ENCODE data around the gene ARHGAP21.

The ARHGAP21 gene

DNA sequence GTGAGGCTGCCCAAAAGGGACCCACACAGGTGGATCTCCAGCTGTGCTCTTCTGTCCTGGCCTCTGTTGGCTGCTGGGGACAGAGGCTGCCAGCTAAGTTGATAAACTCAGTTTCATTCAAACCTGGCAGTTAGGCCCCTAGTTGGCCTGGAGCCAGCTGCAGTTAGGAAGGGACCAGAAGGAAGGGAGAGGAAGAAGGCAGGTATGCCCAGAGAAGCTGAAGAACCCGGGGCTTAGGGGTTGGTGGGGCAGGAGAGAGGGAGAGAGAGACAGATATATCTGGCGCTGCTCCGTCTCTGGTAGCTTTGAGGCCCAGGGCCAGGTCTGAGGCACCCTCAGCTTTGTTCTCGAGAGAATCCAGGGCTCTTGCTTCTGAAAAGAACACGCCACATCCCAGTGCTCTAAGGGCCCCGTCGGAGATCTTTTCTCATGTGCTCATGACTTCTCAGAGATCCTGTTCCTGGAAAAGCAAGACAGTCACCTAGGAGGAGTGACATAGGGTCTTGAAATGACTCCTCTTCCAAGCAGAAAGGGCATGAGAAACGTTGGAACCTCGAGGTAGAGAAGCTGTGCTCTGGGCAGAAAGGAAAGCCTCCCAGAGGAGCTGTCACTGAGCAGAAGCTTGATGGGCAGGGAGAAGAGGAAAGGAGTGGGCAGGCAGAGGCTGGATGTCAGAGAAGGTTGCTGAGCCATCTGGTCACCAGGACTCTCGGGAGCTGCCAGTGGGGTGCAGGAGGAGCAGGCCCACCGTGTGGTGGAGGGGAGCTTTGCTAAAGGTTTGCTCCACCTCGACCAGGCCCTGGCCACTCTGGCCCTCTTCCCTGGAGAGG, 153.6 kb downstream of the ARHGAP21 start:
- no peak for DNase-seq

DNA sequence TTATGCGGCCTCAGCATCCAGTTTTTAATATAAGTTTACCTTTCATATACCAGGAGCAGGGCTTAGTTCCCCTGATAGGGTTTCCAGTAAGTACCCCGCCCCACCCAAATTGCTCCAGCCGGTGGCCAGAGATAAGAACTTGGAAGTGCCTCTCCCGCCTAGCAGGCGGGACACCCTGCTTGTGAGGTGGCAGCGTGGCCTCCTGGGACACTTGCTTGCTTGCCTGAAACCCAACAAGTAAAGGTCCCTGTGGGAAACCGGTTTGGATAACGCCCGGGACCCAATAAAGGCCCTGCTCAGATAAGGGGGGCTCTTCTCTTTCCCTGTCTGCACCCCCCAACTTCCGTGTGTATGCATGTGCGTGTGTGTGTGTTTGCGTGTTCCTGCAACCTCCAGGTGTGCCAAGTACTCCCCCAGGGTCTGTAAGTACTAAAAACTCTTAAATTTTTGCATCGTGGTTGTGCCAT, 154.3 kb downstream of the ARHGAP21 start:
- DNase-seq: no peak

DNA sequence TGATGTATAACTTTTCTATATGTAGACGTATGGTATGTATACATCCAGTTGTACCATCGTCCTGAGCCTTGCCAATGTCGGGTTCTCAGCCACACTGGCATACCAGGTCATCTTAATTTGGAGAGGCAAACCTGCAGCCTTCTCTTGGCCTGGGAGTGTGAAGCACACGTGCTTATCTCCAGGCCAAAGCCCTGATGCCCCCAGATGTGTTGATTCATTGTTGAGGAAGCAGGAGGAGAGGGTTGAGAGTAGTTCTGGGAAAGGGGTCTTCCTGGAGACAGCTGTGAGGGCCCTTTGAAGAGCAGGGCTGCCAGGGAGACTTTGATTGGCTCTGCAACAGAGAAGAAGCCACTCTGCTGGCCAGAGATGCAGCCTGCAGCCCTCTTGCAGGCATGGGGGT, 155.6 kb downstream of the ARHGAP21 start:
- DNase-seq: no peak

DNA sequence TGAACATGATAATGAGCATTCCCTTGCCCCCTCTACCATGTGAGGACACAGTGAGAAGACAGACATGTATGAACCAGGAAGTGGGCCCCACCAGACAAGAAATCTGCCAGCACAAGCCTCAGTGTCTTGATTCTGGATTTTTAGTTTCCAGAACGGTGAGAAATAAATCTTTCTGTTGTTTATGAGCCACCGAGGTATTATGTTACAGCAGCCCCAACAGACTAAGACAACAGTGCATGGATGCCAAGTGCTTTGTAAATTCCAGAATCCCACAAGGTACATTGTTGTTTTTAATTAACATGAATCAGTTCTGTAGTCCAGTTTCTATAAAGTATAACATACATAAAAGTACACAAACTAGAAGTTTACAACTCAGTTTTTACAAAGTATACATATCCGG, 162.2 kb downstream of the ARHGAP21 start:
- no peak for DNase-seq

DNA sequence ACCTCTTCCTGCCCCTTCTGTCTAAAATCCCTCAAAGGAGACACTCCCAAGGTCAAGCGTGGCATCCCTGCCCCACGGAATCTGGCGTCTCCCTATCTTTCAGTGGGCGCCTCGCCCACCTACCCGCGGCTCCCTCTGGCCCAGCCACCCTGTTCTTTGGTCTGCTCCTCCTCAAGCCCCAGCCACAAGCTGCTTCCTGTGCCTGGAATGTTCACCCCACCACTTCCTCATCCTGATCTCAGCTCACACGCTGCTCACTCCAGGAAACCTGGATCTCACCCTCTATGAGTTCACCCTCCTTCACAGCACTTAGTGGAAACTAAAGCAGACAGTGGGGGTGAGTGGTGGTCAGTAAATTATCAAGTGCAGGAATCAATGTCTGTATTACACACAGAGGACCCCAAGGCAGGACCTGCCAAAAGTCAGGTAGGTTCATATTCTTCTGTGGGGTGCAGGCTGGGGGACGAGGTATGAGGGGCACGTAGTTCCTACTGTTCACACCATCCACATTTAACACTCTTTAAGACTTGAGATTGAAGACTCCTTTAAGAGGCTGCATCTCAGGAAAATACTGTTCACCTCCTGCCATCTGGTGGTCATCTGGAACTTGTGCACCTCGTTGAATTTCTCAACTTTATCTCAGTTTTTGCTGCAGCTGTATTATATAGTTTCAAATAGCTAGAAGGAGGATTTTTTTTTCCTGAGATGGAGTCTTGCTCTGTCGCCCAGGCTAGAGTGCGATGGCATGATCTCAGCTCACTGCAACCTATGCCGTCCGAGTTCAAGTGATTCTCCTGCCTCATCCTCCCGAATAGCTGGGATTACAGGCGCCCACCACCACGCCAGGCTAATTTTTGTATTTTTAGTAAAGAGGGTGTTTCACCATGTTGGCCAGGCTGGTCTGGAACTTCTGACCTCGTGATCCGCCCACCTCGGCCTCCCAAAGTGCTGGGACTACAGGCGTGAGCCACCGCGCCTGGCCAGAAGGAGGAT, 166.6 kb downstream of the ARHGAP21 start:
- peak; percentile 38 for DNase-seq

DNA sequence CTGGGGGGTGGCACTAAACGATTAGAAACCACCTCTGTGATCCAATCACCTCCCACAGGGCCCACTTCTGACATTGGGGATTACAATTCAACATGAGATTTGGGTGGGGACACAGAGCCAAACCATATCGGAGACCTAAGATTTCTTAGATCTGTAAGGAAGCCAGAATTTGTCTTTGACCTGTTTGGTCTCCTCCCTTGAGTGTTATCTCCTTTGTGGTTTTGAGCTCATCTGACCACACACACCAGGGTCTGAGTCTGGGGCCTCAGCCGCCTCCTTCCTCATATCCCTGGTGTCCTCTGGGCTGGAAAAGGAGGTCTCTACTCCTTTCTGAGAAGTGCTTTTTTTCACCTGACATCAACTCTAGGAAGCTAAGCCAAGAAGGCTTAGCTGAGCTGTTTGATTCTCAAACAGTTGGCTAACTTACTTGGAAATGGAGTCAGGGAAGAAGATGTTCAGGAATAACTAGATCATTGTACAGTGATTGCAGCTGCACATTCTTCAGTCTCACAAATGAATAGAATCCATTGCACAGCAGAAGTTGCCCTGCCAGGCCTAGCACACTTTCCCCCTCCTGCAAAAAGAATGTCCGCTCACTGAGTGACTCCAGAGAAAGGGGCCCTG, 167.4 kb downstream of the ARHGAP21 start:
- no peak for DNase-seq

DNA sequence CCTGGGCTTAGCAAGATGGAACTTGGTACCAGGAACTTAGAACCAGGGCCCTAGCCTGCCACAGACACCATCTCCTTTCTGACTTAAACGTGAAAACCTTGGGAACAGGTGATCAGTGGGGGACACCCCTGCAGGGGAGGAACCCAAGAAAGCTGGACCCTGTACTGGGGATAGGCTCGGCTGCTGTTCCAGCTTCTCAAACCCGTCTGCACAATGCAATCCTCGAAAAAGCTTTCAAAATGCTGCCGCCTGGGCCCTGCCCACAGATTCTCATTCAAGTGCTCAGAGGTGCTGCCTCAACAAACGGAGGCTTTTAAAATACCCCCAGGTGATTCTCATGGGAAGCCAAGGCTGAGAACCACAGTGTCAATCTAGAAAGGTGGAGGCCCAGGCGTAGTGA, 169.7 kb downstream of the ARHGAP21 start:
- no peak for DNase-seq

DNA sequence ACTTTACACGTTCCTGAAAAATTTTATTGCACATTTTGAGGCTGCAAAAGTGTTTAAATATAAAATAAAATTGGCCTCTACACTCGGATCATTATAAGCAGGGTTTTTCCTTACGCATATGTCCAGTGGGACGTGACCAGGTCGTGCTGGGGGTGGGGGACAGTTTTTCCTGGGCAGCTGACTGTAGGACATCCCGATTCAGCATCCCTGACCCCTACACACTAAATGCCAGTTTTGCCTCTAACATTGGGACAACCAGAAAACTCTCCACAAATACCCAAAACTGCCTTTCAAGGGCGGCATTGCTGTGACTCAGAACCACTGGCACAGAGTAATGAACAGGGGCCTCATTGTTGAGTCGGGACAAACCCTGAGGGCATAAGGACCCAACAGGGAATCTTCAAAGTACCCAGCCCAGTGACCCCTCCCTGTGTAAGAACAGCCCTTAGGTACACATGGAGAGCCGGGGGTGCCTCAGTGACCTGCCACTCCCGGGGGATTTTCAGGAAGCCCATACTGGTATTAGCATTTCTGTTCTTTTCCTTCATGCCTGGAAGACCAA, 170.6 kb downstream of the ARHGAP21 start:
- no peak for DNase-seq

DNA sequence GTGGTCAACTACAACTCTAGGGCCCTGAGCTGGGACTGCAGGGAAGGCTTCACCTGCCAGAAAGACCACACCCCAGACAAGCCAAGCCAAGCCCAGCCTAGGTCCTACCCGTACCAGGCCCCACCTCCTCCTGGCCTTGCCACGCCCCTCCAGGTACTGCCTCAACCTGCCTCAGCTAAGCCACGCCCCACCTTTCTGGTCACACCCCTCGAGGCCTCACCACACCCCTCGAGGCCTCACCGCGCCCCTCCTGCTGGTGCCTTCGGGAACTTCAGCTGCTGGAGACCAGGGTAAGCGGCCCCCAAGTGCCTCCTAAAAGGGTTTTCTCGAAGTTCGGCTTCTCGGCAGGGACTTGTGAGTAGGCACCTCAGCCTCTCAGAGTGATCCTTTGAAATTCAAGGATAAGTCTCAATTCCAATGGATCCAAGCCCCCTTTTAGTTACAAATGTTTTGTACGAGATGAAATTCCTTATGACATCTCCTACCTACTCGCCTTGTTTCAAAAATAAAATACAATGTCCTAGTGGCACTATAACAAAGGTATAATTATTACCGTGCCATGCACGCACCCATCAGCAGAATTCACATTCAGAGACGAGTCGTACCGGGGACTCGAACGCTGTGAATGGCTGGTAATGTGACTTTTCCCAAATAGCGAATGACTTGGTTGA, 171.2 kb downstream of the ARHGAP21 start:
- no peak for DNase-seq

DNA sequence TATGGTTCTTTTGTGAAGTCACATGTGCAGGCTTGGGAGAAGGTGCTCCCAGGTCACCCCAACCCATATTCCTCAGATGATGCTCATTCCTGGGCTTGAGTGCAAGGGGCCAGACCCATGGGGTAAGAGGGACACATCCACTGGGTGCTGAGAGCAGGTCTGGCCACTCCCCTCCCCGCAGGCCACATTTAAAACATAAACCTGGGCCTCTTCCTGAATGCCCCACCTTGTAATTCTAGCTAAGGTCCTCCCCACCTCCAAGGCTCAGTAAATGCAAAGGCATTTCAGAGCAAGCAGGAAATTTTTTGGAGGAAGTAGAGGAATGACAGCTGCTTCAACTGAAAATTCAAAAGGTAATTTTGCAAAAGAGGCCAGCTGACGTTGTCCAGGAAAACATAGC, 172.5 kb downstream of the ARHGAP21 start:
- DNase-seq: no peak

DNA sequence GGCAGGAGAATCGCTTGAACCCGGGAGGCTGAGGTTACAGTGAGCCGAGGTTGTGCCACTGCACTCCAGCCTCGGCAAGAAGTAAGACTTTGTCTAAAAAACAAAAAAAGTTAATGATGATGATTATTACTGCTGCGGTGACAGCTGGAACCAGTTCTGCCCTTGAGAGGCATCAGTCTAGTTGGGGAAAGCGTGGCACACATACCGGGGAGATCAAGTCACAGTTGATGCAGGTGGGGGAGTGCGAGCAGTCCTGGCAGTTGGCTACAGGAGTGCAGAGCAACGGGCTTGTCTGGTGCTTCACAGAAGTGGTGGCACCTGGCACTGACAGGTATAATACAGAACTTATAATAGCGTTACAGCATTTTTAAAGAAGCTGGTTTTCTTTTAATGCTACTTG, 173.0 kb downstream of the ARHGAP21 start:
- no peak for DNase-seq

DNA sequence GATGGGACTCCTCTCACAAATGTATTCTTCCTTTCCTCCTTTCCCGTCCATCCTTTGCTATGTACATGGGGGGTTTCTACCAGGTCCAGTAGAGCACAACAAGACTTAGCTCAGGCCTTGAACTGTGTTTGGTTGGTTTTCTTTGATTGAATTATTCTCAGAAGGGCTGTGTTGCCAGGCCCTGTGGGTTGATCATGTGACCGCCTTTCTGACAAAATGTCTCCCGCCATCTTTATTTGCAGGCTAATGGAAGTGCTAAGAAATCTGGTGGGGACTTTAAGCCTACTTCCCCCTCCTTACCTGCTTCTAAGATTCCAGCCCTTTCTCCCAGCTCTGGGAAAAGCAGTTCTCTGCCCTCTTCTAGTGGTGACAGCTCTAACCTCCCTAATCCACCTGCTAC, 178.1 kb downstream of the ARHGAP21 start:
- no peak for DNase-seq

DNA sequence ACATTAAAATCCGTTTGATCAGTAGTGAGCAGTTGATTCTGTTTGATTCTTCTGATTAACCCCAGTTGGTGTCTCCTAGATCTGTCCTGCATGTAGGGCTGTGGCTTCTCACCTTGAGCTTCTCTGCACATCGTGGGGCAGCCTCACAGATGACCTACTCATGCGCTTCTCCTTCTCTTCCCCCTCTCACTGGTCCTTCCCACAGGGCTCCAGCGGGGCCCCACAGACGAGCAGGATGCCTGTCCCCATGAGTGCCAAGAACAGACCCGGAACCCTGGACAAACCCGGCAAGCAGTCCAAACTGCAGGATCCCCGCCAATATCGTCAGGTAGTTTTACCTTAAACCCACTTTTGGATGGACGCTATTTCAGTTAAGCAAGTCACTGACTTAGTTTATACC, 178.9 kb downstream of the ARHGAP21 start:
- no peak for DNase-seq

DNA sequence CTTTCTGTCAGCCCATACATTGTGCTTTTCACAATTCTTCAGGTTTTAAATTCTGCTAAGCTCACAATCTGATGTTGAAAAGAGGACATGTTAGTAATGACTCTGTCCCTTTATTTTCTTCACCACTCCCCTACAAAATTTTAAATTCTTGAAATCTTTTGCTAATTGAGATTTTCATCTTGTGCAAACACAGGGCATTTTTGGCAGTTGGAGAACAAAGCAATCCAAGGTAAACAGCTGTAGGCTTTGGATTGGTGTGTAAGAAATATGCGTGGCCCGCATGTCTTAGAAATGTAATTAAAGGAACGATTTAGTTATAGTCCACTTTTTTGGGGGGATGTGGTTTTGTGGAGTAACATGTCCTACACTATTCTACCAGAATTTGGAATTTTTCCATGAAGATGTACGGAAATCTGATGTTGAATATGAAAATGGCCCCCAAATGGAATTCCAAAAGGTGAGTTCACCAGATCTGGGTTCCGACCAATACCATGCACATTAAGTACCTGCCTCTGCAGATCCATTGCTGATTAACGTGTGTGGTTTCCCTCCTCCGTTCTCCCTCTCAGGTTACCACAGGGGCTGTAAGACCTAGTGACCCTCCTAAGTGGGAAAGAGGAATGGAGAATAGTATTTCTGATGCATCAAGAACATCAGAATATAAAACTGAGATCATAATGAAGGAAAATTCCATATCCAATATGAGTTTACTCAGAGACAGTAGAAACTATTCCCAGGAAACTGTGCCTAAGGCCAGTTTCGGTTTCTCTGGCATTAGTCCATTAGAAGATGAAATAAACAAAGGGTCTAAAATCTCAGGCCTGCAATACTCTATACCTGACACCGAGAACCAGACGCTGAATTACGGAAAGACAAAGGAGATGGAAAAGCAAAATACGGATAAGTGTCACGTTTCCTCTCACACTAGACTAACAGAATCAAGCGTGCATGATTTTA, 181.1 kb downstream of the ARHGAP21 start:
- DNase-seq: no peak

DNA sequence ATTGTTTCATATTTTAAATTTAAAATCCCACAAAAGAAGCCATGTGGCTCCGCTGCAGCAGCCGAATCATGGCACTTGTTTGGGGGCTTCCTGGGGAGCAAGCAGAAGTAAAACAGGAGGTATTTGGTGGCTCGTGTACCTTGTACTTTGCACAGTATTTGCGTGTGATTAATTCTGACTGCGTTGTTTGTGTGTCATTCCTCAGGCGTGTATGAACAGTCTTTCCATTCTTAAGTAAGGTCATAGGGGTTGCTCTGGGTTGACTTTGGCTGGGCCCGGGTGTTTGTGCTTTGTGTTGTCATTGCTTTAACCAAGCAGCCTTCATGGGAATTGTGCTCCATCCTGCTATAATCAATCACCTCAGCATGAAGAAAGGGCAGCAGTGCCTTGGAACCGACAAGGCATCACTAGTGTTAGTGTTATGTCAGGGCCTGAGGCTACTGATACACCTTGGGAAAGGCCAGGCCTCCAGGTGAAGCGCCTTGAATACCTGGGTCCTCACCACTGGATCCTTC, 182.4 kb downstream of the ARHGAP21 start:
- no peak for DNase-seq

DNA sequence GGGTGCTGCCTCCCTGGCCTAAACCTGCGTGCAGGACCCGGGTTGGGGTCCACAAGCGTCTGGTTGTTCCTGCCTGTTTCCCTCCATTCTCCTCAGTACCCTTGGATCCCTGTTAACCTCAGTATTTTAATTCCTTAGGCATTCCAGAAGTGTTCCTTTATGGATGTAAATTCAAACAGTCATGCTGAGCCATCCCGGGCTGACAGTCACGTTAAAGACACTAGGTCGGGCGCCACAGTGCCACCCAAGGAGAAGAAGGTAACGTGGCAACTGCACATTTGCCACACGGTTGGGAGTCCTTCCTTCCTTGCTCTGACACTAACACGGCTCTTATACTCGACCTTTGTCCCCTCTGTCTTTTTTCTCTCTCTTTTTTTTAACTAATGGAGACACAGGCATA, 187.1 kb downstream of the ARHGAP21 start:
- DNase-seq: no peak

DNA sequence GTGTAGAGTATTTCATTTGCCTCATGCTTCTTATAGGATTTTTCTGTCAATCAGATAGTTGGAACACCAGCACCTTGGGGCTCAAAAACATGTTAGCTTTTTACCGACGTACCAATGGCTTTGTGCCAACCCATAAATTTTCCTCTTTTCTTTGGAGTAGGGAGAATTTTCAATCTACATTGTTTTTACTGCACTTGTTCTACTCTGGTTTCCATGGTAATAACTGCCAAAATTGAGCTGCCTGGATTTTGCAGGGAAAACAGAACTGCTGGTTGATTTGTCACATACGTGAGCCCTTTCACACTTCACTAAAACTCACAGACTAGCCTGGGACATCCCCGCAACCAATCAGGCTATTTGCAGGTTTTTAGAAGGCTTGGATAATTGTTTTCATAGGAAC, 189.7 kb downstream of the ARHGAP21 start:
- DNase-seq: no peak

All from CD4-positive, alpha-beta T cell treated with Interleukin-17A for 1 hour (primary cell).